ENCODE results near the gene GALNT11. TPM values are rescaled to one million over a fixed set of nuclear protein-coding genes. Genes with fewer than 3 reads are reported as not detected.

Gene GALNT11
- total RNA-seq, 4 donors from 2014 or later: 19.4 to 42.9 (median 27.2) TPM

DNA sequence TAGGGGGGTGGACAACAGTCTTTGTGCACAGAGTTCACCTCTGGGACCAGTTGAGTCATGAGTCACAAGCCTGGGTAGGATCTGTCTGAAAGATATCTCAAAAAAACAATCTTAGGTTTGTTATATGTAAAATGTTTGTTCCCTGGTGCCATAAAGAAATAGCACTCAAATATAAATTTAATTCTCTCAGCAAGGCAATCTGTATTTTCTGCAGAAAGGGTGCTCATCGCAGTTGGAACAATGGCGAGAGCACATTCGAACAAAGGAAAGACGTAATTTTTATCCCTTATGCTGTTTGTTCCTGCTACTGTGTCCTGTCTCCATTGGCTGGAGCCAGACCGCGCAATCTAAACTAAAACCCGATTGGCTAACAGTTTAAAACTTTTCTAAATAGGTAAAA, 63.7 kb downstream of the GALNT11 start:
- H3K9me3 ChIP-seq: peaks cover 0 to 5% (median 0%) of the 10 kb centered on the region in 4 donors
- H3K27me3 ChIP-seq: no peaks in the 10 kb centered on the region
- no peak overlapping the region for H3K27ac ChIP-seq
- DNase-seq: no peak
- no peak overlapping the region for H3K4me3 ChIP-seq
- no peaks in the 10 kb centered on the region for H3K36me3 ChIP-seq
- TF ChIP-seq POLR2A (IDR thresholded peaks at IDR 0.05): no peak
- TF ChIP-seq, protein P1, sequence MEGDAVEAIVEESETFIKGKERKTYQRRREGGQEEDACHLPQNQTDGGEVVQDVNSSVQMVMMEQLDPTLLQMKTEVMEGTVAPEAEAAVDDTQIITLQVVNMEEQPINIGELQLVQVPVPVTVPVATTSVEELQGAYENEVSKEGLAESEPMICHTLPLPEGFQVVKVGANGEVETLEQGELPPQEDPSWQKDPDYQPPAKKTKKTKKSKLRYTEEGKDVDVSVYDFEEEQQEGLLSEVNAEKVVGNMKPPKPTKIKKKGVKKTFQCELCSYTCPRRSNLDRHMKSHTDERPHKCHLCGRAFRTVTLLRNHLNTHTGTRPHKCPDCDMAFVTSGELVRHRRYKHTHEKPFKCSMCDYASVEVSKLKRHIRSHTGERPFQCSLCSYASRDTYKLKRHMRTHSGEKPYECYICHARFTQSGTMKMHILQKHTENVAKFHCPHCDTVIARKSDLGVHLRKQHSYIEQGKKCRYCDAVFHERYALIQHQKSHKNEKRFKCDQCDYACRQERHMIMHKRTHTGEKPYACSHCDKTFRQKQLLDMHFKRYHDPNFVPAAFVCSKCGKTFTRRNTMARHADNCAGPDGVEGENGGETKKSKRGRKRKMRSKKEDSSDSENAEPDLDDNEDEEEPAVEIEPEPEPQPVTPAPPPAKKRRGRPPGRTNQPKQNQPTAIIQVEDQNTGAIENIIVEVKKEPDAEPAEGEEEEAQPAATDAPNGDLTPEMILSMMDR (IDR thresholded peaks at IDR 0.05): no peak
- H3K4me1 ChIP-seq: no peaks in the 10 kb centered on the region

GRCh38 chr7:152090747-152091146, 65.3 kb downstream of the GALNT11 start:
- no peak for DNase-seq
- no peaks in the 10 kb centered on the region for H3K36me3 ChIP-seq
- H3K9me3 ChIP-seq: peaks cover 0 to 5% (median 0%) of the 10 kb centered on the region in 4 donors
- H3K27me3 ChIP-seq: no peaks in the 10 kb centered on the region
- H3K27ac ChIP-seq: no peak overlapping the region
- no peak for TF ChIP-seq POLR2A (IDR thresholded peaks at IDR 0.05)
- TF ChIP-seq, protein P1 (IDR thresholded peaks at IDR 0.05): no peak
- no peaks in the 10 kb centered on the region for H3K4me1 ChIP-seq
- no peak overlapping the region for H3K4me3 ChIP-seq

DNA sequence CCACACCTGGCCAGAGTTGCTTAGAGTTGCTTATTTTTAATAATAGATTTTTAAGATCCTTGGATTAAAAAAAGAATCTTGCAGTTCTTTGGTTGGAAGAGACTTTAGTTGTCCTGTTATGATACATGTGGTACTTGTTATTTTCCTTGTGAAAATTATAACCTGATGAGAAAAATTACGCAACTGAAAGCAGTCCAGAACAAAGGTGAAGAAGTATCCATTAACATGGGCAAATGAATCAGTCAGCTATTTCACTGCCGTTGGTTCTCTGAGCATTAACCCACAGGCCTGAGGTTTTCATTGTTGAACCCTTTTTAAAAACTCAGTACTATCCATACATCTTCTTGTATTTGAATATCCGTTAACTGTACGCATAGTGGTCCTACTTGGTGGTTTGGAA, 68.2 kb downstream of the GALNT11 start:
- Histone ChIP-seq H3K4me3 (no peak overlapping the region), H3K9me3 (peaks cover 0 to 5% (median 0%) of the 10 kb centered on the region in 4 donors), H3K27me3 (no peaks in the 10 kb centered on the region), H3K27ac (no peak overlapping the region), H3K4me1 (no peaks in the 10 kb centered on the region), H3K36me3 (no peaks in the 10 kb centered on the region)
- DNase-seq: no peak
- TF ChIP-seq, protein P1 (IDR thresholded peaks at IDR 0.05): no peak
- no peak for TF ChIP-seq POLR2A (IDR thresholded peaks at IDR 0.05)

GRCh38 chr7:152095771-152096170, 70.3 kb downstream of the GALNT11 start:
- Histone ChIP-seq H3K9me3 (no peaks in the 10 kb centered on the region), H3K36me3 (peaks cover 0 to 2% (median 0%) of the 10 kb centered on the region in 3 donors), H3K27me3 (no peaks in the 10 kb centered on the region), H3K4me3 (no peak overlapping the region), H3K27ac (no peak overlapping the region), H3K4me1 (no peaks in the 10 kb centered on the region)
- no peak for DNase-seq
- TF ChIP-seq, protein P1 (IDR thresholded peaks at IDR 0.05): no peak
- TF ChIP-seq POLR2A (IDR thresholded peaks at IDR 0.05): no peak

- no peaks in the 10 kb centered on the region for H3K9me3 ChIP-seq
- no peak for DNase-seq
- peaks cover 0 to 11% (median 0%) of the 10 kb centered on the region in 3 donors for H3K36me3 ChIP-seq
- no peak overlapping the region for H3K4me3 ChIP-seq
- H3K27ac ChIP-seq: no peak overlapping the region
- TF ChIP-seq, protein P1 (IDR thresholded peaks at IDR 0.05): no peak
- no peak for TF ChIP-seq POLR2A (IDR thresholded peaks at IDR 0.05)
- no peaks in the 10 kb centered on the region for H3K27me3 ChIP-seq
- H3K4me1 ChIP-seq: no peaks in the 10 kb centered on the region
Observed at GRCh38 chr7:152097330-152097729, 71.9 kb downstream of the GALNT11 start.

- H3K9me3 ChIP-seq: no peaks in the 10 kb centered on the region
- H3K4me3 ChIP-seq: no peak overlapping the region
- no peak for TF ChIP-seq POLR2A (IDR thresholded peaks at IDR 0.05)
- TF ChIP-seq, protein P1 (IDR thresholded peaks at IDR 0.05): no peak
- H3K4me1 ChIP-seq: no peaks in the 10 kb centered on the region
- H3K27ac ChIP-seq: no peak overlapping the region
- H3K27me3 ChIP-seq: no peaks in the 10 kb centered on the region
- H3K36me3 ChIP-seq: peaks cover 0 to 32% (median 0%) of the 10 kb centered on the region in 3 donors
- no peak for DNase-seq
Observed at GRCh38 chr7:152103066-152103465, 77.6 kb downstream of the GALNT11 start.

Measured in Peyer's patch (tissue), 4 donors.